WTC11 (cell line): ENCODE data around the gene POU3F3. TPM values are rescaled to one million over a fixed set of nuclear protein-coding genes. Genes with fewer than 3 reads are reported as not detected.

Source experiments
- ATAC-seq: fragments of 200-7000 bp; cut with Tn5 transposase; 2 replicates; pipeline ENCODE4 v1.10.0; 2021; ENCODE audit warnings: mild to moderate bottlenecking, moderate library complexity
- CTCF ChIA-PET: fragments of 300-600 bp; sonication (Branson Sonifier 250); formaldehyde crosslinking; loops from one replicate; lab custom pipeline; 2021; ENCODE audit warnings: antibody characterized with exemption; lab: Charles Lee
- POLR2A ChIA-PET: fragments of 350-600 bp; sonication (Branson Sonifier 250); formaldehyde crosslinking; loops from one replicate; lab custom pipeline; 2021; ENCODE audit warnings: antibody characterized with exemption; lab: Charles Lee
- DNase-seq: peaks from one replicate; pipeline ENCODE4 v3.0.0; 2021; ENCODE audit warnings: low spot score
- H3K27ac Mint-ChIP-seq: 2 replicates; pipeline ENCODE4 v1.8.0; 2021; ENCODE audit warnings: mixed read lengths
- H3K27me3 Mint-ChIP-seq: 2 replicates; pipeline ENCODE4 v1.8.0; 2021; ENCODE audit warnings: low read depth, mild to moderate bottlenecking, moderate library complexity, mixed read lengths
- H3K36me3 Mint-ChIP-seq: 2 replicates; pipeline ENCODE4 v1.8.0; 2021; ENCODE audit warnings: mixed read lengths
- H3K4me1 Mint-ChIP-seq: 2 replicates; pipeline ENCODE4 v1.8.0; 2022; ENCODE audit warnings: mixed read lengths
- H3K4me3 Mint-ChIP-seq: 2 replicates; pipeline ENCODE4 v1.8.0; 2021; ENCODE audit warnings: mild to moderate bottlenecking, moderate library complexity, mixed read lengths
- H3K9me3 Mint-ChIP-seq: 2 replicates; pipeline ENCODE4 v1.8.0; 2021; ENCODE audit warnings: mixed read lengths
- AFF4 ChIP-seq: sonication (generic); formaldehyde crosslinking; IDR thresholded peaks from 2 replicates; pipeline ENCODE4 v1.8.1; 2023; ENCODE audit warnings: mild to moderate bottlenecking, missing genetic modification reagents, borderline replicate concordance
- ATF6 ChIP-seq: sonication (generic); formaldehyde crosslinking; IDR thresholded peaks from 2 replicates; pipeline ENCODE4 v1.8.1; 2023; ENCODE audit warnings: mild to moderate bottlenecking, missing genetic modification reagents
- CDX4 ChIP-seq: fragments of 250-450 bp; sonication (Bioruptor Pico); IDR thresholded peaks from 2 replicates; pipeline ENCODE4 v1.9.0; 2021; ENCODE audit warnings: moderate library complexity, mild to moderate bottlenecking, inconsistent platforms, borderline replicate concordance
- CTCF ChIP-seq: fragments of 200-600 bp; IDR thresholded peaks from 2 replicates; pipeline ENCODE4 v1.8.0; 2022; ENCODE audit warnings: antibody characterized with exemption
- NFATC4 ChIP-seq: fragments of 250-450 bp; sonication (Bioruptor Pico); IDR thresholded peaks from 2 replicates; pipeline ENCODE4 v1.9.0; 2021; ENCODE audit warnings: mild to moderate bottlenecking
- SOX15 ChIP-seq: fragments of 250-450 bp; sonication (Bioruptor Pico); IDR thresholded peaks from 2 replicates; pipeline ENCODE4 v1.9.0; 2021; ENCODE audit warnings: mild to moderate bottlenecking
- SP1 ChIP-seq: sonication (generic); formaldehyde crosslinking; conservative IDR thresholded peaks from 2 replicates; pipeline ENCODE4 v1.8.1; 2022; ENCODE audit warnings: missing genetic modification reagents
- ZBTB21 ChIP-seq: sonication (generic); formaldehyde crosslinking; IDR thresholded peaks from 2 replicates; pipeline ENCODE4 v1.8.1; 2023; ENCODE audit warnings: mild to moderate bottlenecking, missing genetic modification reagents, borderline replicate concordance
- ZBTB43 ChIP-seq: sonication (generic); formaldehyde crosslinking; IDR thresholded peaks from 2 replicates; pipeline ENCODE4 v1.8.1; 2023; ENCODE audit warnings: mild to moderate bottlenecking, missing genetic modification reagents
- ZNF232 ChIP-seq: sonication (generic); formaldehyde crosslinking; IDR thresholded peaks from 2 replicates; pipeline ENCODE4 v1.8.0; 2022; ENCODE audit warnings: mild to moderate bottlenecking, missing genetic modification reagents
- total RNA-seq: library from RNA; stranded (reverse); gene quantifications from 3 replicates; pipeline ENCODE4 v1.2.3, GENCODE V29; 2021
- TF ChIP-seq, protein P1 (sequence below): fragments of 250-450 bp; sonication (Bioruptor Pico); IDR thresholded peaks from 2 replicates; pipeline ENCODE4 v1.8.0; 2021; ENCODE audit warnings: mild to moderate bottlenecking
- TF ChIP-seq, protein P2 (sequence below): fragments of 250-450 bp; sonication (Bioruptor Pico); conservative IDR thresholded peaks from 2 replicates; pipeline ENCODE4 v1.9.0; 2021; ENCODE audit warnings: mild to moderate bottlenecking
- TF ChIP-seq, protein P3 (sequence below): sonication (generic); formaldehyde crosslinking; IDR thresholded peaks from 2 replicates; pipeline ENCODE4 v1.8.1; 2022; ENCODE audit warnings: mild to moderate bottlenecking, moderate library complexity, missing genetic modification reagents
- TF ChIP-seq, protein P4 (sequence below): sonication (generic); formaldehyde crosslinking; IDR thresholded peaks from 2 replicates; pipeline ENCODE4 v1.8.1; 2022; ENCODE audit warnings: mild to moderate bottlenecking, missing genetic modification reagents, moderate library complexity, borderline replicate concordance
- TF ChIP-seq, protein P5 (sequence below): sonication (generic); formaldehyde crosslinking; conservative IDR thresholded peaks from 2 replicates; pipeline ENCODE4 v1.8.1; 2022; ENCODE audit warnings: mild to moderate bottlenecking, missing genetic modification reagents

The POU3F3 gene
- total RNA-seq, 1 experiment from 2014 or later = not detected

DNA sequence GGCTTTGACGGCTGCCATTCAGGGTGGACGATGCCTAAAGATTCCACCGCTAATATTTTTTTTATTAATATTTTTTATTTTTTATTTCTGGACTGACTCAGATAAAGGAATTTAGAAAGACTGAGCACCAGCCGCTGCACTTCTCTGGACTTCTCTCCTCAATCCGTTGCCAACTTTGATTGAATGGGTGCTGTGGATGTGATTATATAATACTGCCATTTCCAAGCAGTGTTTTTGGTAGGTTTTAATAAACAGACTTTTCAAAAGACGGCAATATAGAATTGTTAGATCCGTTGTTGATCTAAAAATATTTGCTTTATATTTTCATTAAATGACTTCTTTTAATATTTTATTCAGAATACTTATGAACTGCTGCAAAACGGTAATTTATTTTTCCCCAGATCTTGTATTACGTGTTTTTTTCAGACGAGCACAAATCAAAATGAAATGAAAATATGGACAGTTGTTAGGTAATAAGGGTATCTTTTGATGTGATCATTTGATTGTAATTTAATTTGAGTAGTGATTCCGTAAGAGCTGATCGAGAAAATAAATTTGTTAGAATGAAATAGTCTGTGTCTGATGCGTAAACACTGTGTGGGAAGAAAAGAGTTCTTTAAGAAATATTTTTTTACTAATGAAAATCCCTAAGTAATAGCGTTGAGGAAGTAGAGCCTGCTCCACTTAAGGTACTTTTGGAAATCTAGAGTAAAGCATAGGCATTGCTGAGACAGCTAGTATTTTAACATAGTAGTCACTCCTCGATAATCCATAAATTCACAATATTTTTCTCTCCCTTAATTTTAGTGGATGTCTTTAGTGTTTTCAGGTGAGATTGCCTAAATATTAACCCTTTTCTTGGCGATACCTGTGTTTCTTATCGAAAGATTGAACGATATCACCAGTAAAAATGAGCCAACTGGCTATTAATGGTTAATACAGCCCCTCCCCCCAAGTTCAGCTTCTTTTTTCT lies 4.4 kb downstream of the POU3F3 start (continued):
- TF ChIP-seq CTCF = no peak

DNA sequence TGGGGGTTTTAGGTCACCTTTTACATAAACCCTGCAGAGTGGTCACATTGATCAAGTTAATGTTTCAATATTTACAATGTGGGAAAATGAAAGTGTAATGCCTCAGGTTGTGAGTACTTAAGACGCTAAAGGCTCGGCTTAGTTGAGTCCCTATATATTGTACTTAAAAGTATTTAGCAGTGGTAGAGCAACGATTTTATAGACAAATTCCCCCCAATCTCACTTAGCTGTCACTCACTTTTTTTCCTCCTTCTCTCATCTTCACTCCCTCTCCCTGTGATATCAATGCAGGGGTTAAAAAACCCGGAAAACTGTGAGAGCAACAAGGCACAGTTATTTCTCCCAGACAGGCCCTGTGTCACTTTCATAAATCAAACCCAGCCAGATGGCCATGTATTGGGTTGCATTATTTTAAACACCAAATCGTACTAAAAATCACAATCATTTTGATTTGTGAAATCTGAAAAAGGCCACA lies 5.4 kb downstream of the POU3F3 start:
- no peak overlapping the region for H3K4me3 Mint-ChIP-seq
- ATAC-seq = no peak
- CTCF ChIA-PET = no interaction called here

More for the DNA sequence above, 5.4 kb downstream of the POU3F3 start:
- TF ChIP-seq SOX15 (CRISPR knock-in tag) = no peak
- TF ChIP-seq, protein P1, sequence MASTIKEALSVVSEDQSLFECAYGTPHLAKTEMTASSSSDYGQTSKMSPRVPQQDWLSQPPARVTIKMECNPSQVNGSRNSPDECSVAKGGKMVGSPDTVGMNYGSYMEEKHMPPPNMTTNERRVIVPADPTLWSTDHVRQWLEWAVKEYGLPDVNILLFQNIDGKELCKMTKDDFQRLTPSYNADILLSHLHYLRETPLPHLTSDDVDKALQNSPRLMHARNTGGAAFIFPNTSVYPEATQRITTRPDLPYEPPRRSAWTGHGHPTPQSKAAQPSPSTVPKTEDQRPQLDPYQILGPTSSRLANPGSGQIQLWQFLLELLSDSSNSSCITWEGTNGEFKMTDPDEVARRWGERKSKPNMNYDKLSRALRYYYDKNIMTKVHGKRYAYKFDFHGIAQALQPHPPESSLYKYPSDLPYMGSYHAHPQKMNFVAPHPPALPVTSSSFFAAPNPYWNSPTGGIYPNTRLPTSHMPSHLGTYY (CRISPR knock-in tag) = no peak
- no peak for TF ChIP-seq NFATC4
- TF ChIP-seq ZBTB43 (CRISPR knock-in tag) = no peak
- no peak for TF ChIP-seq AFF4
- TF ChIP-seq, protein P2, sequence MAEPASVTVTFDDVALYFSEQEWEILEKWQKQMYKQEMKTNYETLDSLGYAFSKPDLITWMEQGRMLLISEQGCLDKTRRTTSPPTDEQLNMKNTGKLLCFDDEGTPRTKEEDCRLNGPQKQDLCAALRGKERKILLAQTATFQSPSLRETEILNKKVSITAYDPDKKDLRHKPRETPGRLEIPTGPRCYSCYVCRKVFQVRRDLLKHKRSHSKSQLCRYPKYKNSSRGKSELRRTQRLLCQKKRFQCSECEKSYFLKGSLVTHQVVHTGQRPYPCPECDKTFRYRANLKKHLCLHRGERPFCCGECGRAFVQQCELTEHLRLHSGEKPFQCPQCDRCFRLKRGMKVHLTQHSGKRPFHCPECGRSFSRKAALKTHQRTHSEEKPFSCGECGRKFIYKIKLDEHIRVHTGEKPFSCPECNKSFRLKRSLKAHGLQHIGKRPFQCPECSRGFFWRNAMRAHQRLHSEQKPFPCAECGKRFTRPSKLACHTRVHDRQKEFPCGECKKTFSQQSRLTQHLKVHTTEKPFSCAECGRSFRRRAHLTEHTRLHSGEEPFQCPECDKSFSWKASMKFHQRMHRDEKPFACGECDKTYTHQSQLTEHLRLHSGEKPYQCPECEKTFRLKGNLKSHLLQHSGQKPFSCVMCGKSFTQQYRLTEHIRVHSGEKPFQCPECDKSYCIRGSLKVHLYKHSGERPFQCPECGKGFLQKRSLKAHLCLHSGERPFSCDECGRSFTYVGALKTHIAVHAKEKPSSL (CRISPR knock-in tag) = no peak
- no peak for TF ChIP-seq ATF6 (CRISPR knock-in tag)
- TF ChIP-seq ZBTB21 (CRISPR knock-in tag) = no peak
- TF ChIP-seq CDX4 (CRISPR knock-in tag) = no peak
- TF ChIP-seq SP1 = no peak
- TF ChIP-seq, protein P3, sequence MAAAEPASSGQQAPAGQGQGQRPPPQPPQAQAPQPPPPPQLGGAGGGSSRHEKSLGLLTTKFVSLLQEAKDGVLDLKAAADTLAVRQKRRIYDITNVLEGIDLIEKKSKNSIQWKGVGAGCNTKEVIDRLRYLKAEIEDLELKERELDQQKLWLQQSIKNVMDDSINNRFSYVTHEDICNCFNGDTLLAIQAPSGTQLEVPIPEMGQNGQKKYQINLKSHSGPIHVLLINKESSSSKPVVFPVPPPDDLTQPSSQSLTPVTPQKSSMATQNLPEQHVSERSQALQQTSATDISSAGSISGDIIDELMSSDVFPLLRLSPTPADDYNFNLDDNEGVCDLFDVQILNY (CRISPR knock-in tag) = no peak
- TF ChIP-seq, protein P4, sequence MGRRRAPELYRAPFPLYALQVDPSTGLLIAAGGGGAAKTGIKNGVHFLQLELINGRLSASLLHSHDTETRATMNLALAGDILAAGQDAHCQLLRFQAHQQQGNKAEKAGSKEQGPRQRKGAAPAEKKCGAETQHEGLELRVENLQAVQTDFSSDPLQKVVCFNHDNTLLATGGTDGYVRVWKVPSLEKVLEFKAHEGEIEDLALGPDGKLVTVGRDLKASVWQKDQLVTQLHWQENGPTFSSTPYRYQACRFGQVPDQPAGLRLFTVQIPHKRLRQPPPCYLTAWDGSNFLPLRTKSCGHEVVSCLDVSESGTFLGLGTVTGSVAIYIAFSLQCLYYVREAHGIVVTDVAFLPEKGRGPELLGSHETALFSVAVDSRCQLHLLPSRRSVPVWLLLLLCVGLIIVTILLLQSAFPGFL (CRISPR knock-in tag) = no peak
- TF ChIP-seq, protein P5, sequence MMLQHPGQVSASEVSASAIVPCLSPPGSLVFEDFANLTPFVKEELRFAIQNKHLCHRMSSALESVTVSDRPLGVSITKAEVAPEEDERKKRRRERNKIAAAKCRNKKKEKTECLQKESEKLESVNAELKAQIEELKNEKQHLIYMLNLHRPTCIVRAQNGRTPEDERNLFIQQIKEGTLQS = no peak
- TF ChIP-seq ZNF232 = no peak
- H3K27ac Mint-ChIP-seq = no peak overlapping the region
- H3K36me3 Mint-ChIP-seq = no peaks in the 10 kb centered on the region; the same call in 1 of the 2 replicates
- POLR2A ChIA-PET = interaction anchor here (1.0 kb wide), 1 partner anchor 9 kb away, joined by 3 read pairs; no protein-coding TSS in a partner anchor
- H3K4me1 Mint-ChIP-seq = peaks cover 49% of the 10 kb centered on the region
- peaks cover 87% of the 10 kb centered on the region for H3K27me3 Mint-ChIP-seq
- no peak for DNase-seq
- H3K9me3 Mint-ChIP-seq = no peaks in the 10 kb centered on the region
